Gastroesophageal sphincter (tissue), 3 donors: ENCODE results near the gene MXRA8.

ENCODE experiments used
- POLR2A ChIP-seq, 2 donors: fragments of 450-650 bp; IDR thresholded peaks; one replicate each; pipeline ENCODE4 v1.6.1; 2017; ENCODE audit warnings: antibody characterized with exemption in 2 of 2, mild to moderate bottlenecking in 2 of 2, moderate library complexity in 1 of 2
- TF ChIP-seq, protein P1 (sequence below), 4 experiments: fragments of 200-600 bp in 2 of 4; fragments of 450-650 bp in 2 of 4; sonication (generic) in 1 of 4; IDR thresholded peaks; one replicate each; pipeline ENCODE4 v1.5.1; 2017 to 2019; ENCODE audit warnings: antibody characterized with exemption in 4 of 4, mild to moderate bottlenecking in 2 of 4, moderate library complexity in 2 of 4

DNA sequence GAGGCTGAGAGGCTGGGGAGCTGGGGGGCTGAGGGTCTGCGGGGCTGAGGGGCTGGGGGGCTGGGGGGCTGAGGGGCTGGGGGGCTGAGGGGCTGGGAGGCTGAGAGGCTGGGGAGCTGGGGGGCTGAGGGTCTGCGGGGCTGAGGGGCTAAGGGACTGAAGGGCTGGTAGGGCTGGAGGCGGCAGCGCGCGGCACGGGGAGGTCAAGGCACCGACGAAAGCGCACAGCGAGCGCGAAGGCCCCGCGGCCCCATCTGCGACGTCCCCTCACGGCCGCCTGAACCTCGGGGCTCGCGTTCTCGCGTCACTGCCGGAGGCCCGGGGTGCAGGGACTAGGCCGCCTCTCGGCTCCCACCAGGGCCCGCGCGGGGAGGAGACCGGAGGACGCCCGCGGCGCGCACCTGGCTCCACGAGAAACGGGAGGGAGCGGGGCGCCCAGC lies 34.3 kb downstream of the MXRA8 start:
- TF ChIP-seq, protein P1, sequence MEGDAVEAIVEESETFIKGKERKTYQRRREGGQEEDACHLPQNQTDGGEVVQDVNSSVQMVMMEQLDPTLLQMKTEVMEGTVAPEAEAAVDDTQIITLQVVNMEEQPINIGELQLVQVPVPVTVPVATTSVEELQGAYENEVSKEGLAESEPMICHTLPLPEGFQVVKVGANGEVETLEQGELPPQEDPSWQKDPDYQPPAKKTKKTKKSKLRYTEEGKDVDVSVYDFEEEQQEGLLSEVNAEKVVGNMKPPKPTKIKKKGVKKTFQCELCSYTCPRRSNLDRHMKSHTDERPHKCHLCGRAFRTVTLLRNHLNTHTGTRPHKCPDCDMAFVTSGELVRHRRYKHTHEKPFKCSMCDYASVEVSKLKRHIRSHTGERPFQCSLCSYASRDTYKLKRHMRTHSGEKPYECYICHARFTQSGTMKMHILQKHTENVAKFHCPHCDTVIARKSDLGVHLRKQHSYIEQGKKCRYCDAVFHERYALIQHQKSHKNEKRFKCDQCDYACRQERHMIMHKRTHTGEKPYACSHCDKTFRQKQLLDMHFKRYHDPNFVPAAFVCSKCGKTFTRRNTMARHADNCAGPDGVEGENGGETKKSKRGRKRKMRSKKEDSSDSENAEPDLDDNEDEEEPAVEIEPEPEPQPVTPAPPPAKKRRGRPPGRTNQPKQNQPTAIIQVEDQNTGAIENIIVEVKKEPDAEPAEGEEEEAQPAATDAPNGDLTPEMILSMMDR (IDR thresholded peaks at IDR 0.05): no peak
- TF ChIP-seq POLR2A (IDR thresholded peaks at IDR 0.05): no peak
